Osteocyte (in vitro differentiated cells): ENCODE measurements around the gene SOAT2. TPM values are rescaled to one million over a fixed set of nuclear protein-coding genes. Genes with fewer than 3 reads are reported as not detected.

Experiments
- DNase-seq: peaks from one replicate; pipeline ENCODE4 v3.0.0; 2021; ENCODE audit warnings: mixed read lengths; ENCODE audit not compliant: unreplicated experiment; ENCODE audit errors: extremely low spot score
- H3K27ac Mint-ChIP-seq: one replicate; pipeline ENCODE4 v1.8.0; 2021; ENCODE audit warnings: mild to moderate bottlenecking, mixed read lengths; ENCODE audit not compliant: unreplicated experiment
- H3K27me3 Mint-ChIP-seq: one replicate; pipeline ENCODE4 v1.8.0; 2021; ENCODE audit warnings: mixed read lengths; ENCODE audit not compliant: unreplicated experiment
- H3K36me3 Mint-ChIP-seq: one replicate; pipeline ENCODE4 v1.8.0; 2021; ENCODE audit warnings: mixed read lengths; ENCODE audit not compliant: unreplicated experiment
- H3K4me1 Mint-ChIP-seq: one replicate; pipeline ENCODE4 v1.8.0; 2021; ENCODE audit warnings: mixed read lengths; ENCODE audit not compliant: unreplicated experiment
- H3K4me3 Mint-ChIP-seq: one replicate; pipeline ENCODE4 v1.8.0; 2021; ENCODE audit warnings: mild to moderate bottlenecking, moderate library complexity, mixed read lengths; ENCODE audit not compliant: unreplicated experiment
- H3K9me3 Mint-ChIP-seq: one replicate; pipeline ENCODE4 v1.8.0; 2021; ENCODE audit warnings: mixed read lengths; ENCODE audit not compliant: unreplicated experiment
- CTCF ChIP-seq: fragments of 200-600 bp; sonication (generic); IDR thresholded peaks from 2 replicates; pipeline ENCODE4 v1.5.0; 2021; ENCODE audit warnings: antibody characterized with exemption, mild to moderate bottlenecking, moderate library complexity
- total RNA-seq: library from RNA; stranded (reverse); gene quantifications from 2 replicates; pipeline ENCODE4 v1.2.1, GENCODE V29; 2021

The SOAT2 gene
- total RNA-seq, 1 donor from 2014 or later, result not detected

- Mint-ChIP-seq H3K4me1 (no peaks in the 10 kb centered on the region), H3K36me3 (peaks cover 35% of the 10 kb centered on the region), H3K4me3 (no peak overlapping the region), H3K27me3 (no peaks in the 10 kb centered on the region), H3K9me3 (no peaks in the 10 kb centered on the region), H3K27ac (no peak overlapping the region)
- DNase-seq, result no peak
- no peak for TF ChIP-seq CTCF
These were observed 63.6 kb downstream of the SOAT2 start for GRCh38 chr12:53166837-53167236.

DNA sequence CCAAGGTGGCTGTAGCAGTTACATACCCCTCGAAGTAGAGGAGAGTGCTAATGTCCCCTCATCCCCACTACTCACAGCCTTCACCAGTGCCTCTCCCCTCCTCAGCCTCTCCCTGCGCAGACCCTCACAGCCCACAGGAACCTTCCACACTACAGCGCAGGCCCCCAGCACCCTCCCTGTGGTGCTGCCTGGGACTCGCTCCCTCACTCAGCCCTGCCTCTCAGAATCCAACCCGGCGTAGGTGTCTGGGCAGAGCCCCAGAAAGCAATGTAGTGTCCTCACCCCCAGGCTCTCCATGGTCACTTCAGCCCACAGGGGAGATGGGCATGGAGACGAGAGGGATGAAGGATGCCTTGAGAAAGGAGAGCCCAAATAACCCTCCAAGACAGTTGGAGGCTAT, 66.4 kb downstream of the SOAT2 start:
- Mint-ChIP-seq H3K4me1 (peaks cover 8% of the 10 kb centered on the region), H3K9me3 (no peaks in the 10 kb centered on the region), H3K36me3 (peaks cover 32% of the 10 kb centered on the region), H3K27ac (no peak overlapping the region), H3K27me3 (no peaks in the 10 kb centered on the region), H3K4me3 (no peak overlapping the region)
- TF ChIP-seq CTCF, result no peak
- DNase-seq, result peak; percentile 53

DNA sequence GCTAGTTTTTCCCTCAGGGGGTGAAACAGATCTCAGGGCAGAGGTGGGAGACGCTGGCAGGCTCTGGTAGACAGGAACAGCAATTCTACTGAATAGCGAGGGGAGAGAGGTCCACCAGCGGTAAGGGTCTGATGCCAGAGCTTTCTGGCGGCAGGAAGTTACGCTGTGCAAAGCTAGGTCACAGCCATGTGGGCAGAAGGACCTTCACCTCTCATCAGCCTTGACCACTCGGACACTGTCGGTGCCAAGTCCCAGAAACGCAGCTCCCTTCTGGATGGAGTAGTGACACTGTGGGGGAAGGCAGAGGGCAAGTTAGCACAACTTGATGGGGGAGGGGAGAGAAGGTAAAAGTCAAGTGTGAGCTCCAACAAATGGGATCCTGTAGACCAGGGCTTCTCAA, 66.9 kb downstream of the SOAT2 start:
- no peaks in the 10 kb centered on the region for H3K27me3 Mint-ChIP-seq
- peak; percentile 75 for DNase-seq
- no peak for TF ChIP-seq CTCF
- peaks cover 13% of the 10 kb centered on the region for H3K4me1 Mint-ChIP-seq
- peaks cover 26% of the 10 kb centered on the region for H3K36me3 Mint-ChIP-seq
- H3K4me3 Mint-ChIP-seq, result no peak overlapping the region
- no peak overlapping the region for H3K27ac Mint-ChIP-seq
- no peaks in the 10 kb centered on the region for H3K9me3 Mint-ChIP-seq

GRCh38 chr12:53170876-53171724, 67.8 kb downstream of the SOAT2 start:
- H3K4me1 Mint-ChIP-seq, result peaks cover 20% of the 10 kb centered on the region
- no peaks in the 10 kb centered on the region for H3K9me3 Mint-ChIP-seq
- DNase-seq, result peak; percentile 76
- H3K4me3 Mint-ChIP-seq, result no peak overlapping the region
- no peak overlapping the region for H3K27ac Mint-ChIP-seq
- peaks cover 26% of the 10 kb centered on the region for H3K36me3 Mint-ChIP-seq
- no peak for TF ChIP-seq CTCF
- H3K27me3 Mint-ChIP-seq, result no peaks in the 10 kb centered on the region

DNA sequence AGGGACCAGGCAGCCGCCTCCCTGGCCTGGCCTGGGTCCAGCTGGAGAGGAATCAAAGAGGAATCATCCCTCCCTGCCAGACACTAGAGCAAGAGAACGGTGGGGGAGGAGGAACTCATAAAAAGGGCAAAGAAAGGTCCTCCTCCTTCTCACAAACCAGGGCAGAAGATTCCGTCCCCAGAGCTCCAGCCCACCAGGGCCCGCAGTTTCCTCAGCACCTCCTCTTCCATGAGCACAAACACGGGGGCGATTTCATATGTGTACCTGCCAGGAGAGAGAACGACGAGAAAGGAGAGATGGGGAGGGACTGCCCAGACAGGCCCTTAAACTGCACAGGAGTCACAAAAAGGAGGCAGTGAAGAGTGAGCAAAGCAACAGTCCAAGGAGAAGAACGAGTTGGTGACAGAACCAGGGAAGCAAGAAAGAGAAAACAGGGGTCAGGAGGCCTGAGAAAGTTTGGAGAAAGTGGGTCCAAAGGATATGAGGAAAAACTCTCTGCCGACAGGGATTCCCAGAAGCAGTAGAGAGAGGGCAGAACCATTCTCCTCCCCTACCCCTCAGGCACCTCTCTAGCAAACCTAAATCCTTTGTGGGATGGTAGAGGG, 68.5 kb downstream of the SOAT2 start:
- DNase-seq, result no peak
- peaks cover 23% of the 10 kb centered on the region for H3K36me3 Mint-ChIP-seq
- no peaks in the 10 kb centered on the region for H3K9me3 Mint-ChIP-seq
- TF ChIP-seq CTCF, result no peak
- no peak overlapping the region for H3K4me3 Mint-ChIP-seq
- no peaks in the 10 kb centered on the region for H3K27me3 Mint-ChIP-seq
- H3K4me1 Mint-ChIP-seq, result peaks cover 20% of the 10 kb centered on the region
- no peak overlapping the region for H3K27ac Mint-ChIP-seq
